Panc1 (cell line): Measurements from ENCODE around the gene DAD1. TPM values are rescaled to one million over a fixed set of nuclear protein-coding genes. Genes with fewer than 3 reads are reported as not detected.

ENCODE experiments used
- ATAC-seq: fragments of 200-7000 bp; cut with Tn5 transposase; 2 replicates; pipeline ENCODE4 v1.9.1; 2020; ENCODE audit warnings: mild to moderate bottlenecking, moderate library complexity
- BruUV-seq: library from RNA; stranded (reverse); fragments of 400-500 nt; replicated peaks from 2 replicates; lab custom pipeline; 2021; lab: Mats Ljungman, UMichigan
- CTCF ChIA-PET: fragments of 300-600 bp; sonication (Branson Sonifier 250); formaldehyde crosslinking; loops from one replicate; lab custom pipeline; 2022; ENCODE audit warnings: antibody characterized with exemption; lab: Charles Lee
- POLR2A ChIA-PET: fragments of 300-600 bp; sonication (Branson Sonifier 250); formaldehyde crosslinking; loops from one replicate; lab custom pipeline; 2022; ENCODE audit warnings: antibody characterized with exemption; lab: Charles Lee
- DNase-seq: peaks from one replicate; pipeline ENCODE4 v3.0.0-alpha.2; 2010; ENCODE audit warnings: low read depth, low spot score
- H3K27ac ChIP-seq: 2 replicates; pipeline ENCODE4 v1.5.1; 2011; ENCODE audit warnings: mild to moderate bottlenecking, low read length, inconsistent platforms
- H3K27me3 ChIP-seq: fragments of 200-500 bp; sonication (Bioruptor generic); 2 replicates; pipeline ENCODE4 v1.6.0; 2014; ENCODE audit warnings: low read length, inconsistent platforms; ENCODE audit not compliant: control insufficient read depth, insufficient read depth
- H3K36me3 ChIP-seq: fragments of 200-500 bp; sonication (Bioruptor generic); 2 replicates; pipeline ENCODE4 v1.5.1; 2014; ENCODE audit warnings: inconsistent platforms, mild to moderate bottlenecking, low read length, moderate library complexity; ENCODE audit not compliant: control insufficient read depth, insufficient read depth
- H3K4me1 ChIP-seq: 2 replicates; pipeline ENCODE4 v1.5.1; 2011; ENCODE audit warnings: inconsistent platforms, mild to moderate bottlenecking, low read length, moderate library complexity; ENCODE audit not compliant: control insufficient read depth, insufficient read depth
- H3K4me3 ChIP-seq, 2 experiments: 2 replicates each; pipeline ENCODE4 v1.5.1; 2011 to 2012; ENCODE audit warnings: low read depth in 2 of 2, low read length in 2 of 2, mild to moderate bottlenecking in 2 of 2, inconsistent platforms in 1 of 2, moderate library complexity in 1 of 2
- H3K9me3 ChIP-seq: fragments of 200-500 bp; sonication (Bioruptor generic); 2 replicates; pipeline ENCODE4 v1.5.1; 2014; ENCODE audit warnings: low read depth, mild to moderate bottlenecking, inconsistent platforms, low read length, moderate library complexity; ENCODE audit not compliant: control insufficient read depth, insufficient read depth
- POLR2AphosphoS5 ChIP-seq: IDR thresholded peaks from 2 replicates; pipeline ENCODE4 v1.6.1; 2012; ENCODE audit warnings: mild to moderate bottlenecking, low read depth, low read length, moderate library complexity
- SIN3A ChIP-seq: IDR thresholded peaks from 2 replicates; pipeline ENCODE4 v1.6.1; 2012; ENCODE audit warnings: low read depth, mild to moderate bottlenecking, low read length, moderate library complexity, borderline replicate concordance; ENCODE audit not compliant: insufficient read depth
- TCF7L2 ChIP-seq: IDR thresholded peaks from 2 replicates; pipeline ENCODE4 v1.6.1; 2011; ENCODE audit warnings: mild to moderate bottlenecking, low read depth, low read length, inconsistent platforms
- in situ Hi-C: cut with HindIII; loops from 2 replicates; pipeline ENCODE4 v1.10.0; 2016; ENCODE audit warnings: low sequenced_read_pairs, low pct_unique_long_range_greater_than_20kb
- intact Hi-C: fragments of 100-400 bp; cut with micrococcal nuclease; formaldehyde crosslinking; loops from one replicate; pipeline ENCODE4 v1.10.0; 2022; ENCODE audit not compliant: unreplicated experiment
- total RNA-seq: library from RNA; stranded (reverse); gene quantifications from one replicate; pipeline ENCODE4 v1.2.1, GENCODE V29; 2021; ENCODE audit not compliant: unreplicated experiment
- TF ChIP-seq, protein P1 (sequence below): fragments of 450-650 bp; IDR thresholded peaks from 2 replicates; pipeline ENCODE4 v1.5.1; 2017; ENCODE audit warnings: mild to moderate bottlenecking
- TF ChIP-seq, protein P2 (sequence below), 2 experiments: IDR thresholded peaks; 2 replicates each; pipeline ENCODE4 v1.6.1; 2011 to 2012; ENCODE audit warnings: low read depth in 2 of 2, control low read depth in 1 of 2, low read length in 1 of 2, mild to moderate bottlenecking in 1 of 2, moderate library complexity in 1 of 2; ENCODE audit not compliant: insufficient read depth in 1 of 2

The DAD1 gene
- total RNA-seq, 1 experiment from 2014 or later, result 163 TPM

GRCh38 chr14:22534547-22534946 lies 54.5 kb downstream of the DAD1 start:
- DNase-seq, result no peak
- CTCF ChIA-PET, result no interaction called here

DNA sequence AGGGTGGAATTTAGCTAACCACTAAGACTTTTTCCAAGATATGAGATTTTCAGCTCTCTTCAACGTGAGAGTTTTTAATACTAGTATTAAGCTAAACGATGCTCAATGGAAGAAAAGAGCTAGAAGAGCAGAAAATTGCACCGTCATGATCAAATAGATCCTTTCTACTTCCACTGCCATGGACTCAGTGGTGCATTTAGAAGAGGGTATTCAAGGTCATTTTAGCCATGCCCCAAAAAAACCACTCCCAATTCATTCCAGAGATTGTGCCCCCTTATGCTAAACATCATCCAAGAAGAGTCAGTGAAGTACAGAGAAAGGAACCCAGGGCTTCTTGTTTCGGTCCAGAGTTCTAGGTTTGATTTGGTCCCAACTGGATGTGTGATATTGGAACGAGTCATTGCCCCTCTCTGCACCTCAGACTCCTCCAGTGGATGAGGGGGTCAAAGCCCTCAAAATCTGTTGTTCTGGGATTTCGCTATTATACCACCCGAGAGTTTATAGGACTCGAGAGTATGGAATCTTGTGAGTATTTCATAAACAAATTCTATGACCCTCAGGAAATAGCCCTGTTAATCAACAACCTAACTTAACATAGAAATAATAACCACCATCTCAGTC lies 55.2 kb downstream of the DAD1 start:
- H3K27me3 ChIP-seq, result no peaks in the 10 kb centered on the region
- CTCF ChIA-PET, result no interaction called here
- no peaks in the 10 kb centered on the region for H3K36me3 ChIP-seq
- intact Hi-C loops, result no loop called here
- BruUV-seq, result no TSS peak
- H3K9me3 ChIP-seq, result no peaks in the 10 kb centered on the region
- H3K27ac ChIP-seq, result no peak overlapping the region
- TF ChIP-seq SIN3A, result no peak
- TF ChIP-seq, protein P1, sequence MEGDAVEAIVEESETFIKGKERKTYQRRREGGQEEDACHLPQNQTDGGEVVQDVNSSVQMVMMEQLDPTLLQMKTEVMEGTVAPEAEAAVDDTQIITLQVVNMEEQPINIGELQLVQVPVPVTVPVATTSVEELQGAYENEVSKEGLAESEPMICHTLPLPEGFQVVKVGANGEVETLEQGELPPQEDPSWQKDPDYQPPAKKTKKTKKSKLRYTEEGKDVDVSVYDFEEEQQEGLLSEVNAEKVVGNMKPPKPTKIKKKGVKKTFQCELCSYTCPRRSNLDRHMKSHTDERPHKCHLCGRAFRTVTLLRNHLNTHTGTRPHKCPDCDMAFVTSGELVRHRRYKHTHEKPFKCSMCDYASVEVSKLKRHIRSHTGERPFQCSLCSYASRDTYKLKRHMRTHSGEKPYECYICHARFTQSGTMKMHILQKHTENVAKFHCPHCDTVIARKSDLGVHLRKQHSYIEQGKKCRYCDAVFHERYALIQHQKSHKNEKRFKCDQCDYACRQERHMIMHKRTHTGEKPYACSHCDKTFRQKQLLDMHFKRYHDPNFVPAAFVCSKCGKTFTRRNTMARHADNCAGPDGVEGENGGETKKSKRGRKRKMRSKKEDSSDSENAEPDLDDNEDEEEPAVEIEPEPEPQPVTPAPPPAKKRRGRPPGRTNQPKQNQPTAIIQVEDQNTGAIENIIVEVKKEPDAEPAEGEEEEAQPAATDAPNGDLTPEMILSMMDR, result no peak
- TF ChIP-seq, protein P2, sequence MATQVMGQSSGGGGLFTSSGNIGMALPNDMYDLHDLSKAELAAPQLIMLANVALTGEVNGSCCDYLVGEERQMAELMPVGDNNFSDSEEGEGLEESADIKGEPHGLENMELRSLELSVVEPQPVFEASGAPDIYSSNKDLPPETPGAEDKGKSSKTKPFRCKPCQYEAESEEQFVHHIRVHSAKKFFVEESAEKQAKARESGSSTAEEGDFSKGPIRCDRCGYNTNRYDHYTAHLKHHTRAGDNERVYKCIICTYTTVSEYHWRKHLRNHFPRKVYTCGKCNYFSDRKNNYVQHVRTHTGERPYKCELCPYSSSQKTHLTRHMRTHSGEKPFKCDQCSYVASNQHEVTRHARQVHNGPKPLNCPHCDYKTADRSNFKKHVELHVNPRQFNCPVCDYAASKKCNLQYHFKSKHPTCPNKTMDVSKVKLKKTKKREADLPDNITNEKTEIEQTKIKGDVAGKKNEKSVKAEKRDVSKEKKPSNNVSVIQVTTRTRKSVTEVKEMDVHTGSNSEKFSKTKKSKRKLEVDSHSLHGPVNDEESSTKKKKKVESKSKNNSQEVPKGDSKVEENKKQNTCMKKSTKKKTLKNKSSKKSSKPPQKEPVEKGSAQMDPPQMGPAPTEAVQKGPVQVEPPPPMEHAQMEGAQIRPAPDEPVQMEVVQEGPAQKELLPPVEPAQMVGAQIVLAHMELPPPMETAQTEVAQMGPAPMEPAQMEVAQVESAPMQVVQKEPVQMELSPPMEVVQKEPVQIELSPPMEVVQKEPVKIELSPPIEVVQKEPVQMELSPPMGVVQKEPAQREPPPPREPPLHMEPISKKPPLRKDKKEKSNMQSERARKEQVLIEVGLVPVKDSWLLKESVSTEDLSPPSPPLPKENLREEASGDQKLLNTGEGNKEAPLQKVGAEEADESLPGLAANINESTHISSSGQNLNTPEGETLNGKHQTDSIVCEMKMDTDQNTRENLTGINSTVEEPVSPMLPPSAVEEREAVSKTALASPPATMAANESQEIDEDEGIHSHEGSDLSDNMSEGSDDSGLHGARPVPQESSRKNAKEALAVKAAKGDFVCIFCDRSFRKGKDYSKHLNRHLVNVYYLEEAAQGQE (IDR thresholded peaks at IDR 0.05; ENCODE audit: insufficient read depth in 1 of 2, low read depth in 2 of 2, low read length in 1 of 2), result no peak
- TF ChIP-seq TCF7L2, result no peak
- no peak for TF ChIP-seq POLR2AphosphoS5
- ATAC-seq (no peak), DNase-seq (no peak)
- POLR2A ChIA-PET, result no interaction called here
- H3K4me1 ChIP-seq, result no peaks in the 10 kb centered on the region
- in situ Hi-C loops, result no loop called here
- H3K4me3 ChIP-seq, result no peak overlapping the region

More at GRCh38 chr14:22534547-22534946, 54.5 kb downstream of the DAD1 start:
- no peak for ATAC-seq
- no peaks in the 10 kb centered on the region for H3K9me3 ChIP-seq
- TF ChIP-seq SIN3A (no peak), POLR2AphosphoS5 (no peak), TCF7L2 (no peak)
- TF ChIP-seq, protein P2 (IDR thresholded peaks at IDR 0.05; ENCODE audit: insufficient read depth in 1 of 2, low read depth in 2 of 2, low read length in 1 of 2), result no peak
- TF ChIP-seq, protein P1, result no peak
- H3K4me1 ChIP-seq, result no peaks in the 10 kb centered on the region
- POLR2A ChIA-PET, result no interaction called here
- no peaks in the 10 kb centered on the region for H3K36me3 ChIP-seq
- intact Hi-C loops (no loop called here), in situ Hi-C loops (no loop called here)
- no TSS peak for BruUV-seq
- H3K4me3 ChIP-seq, result no peak overlapping the region
- H3K27ac ChIP-seq, result no peak overlapping the region
- H3K27me3 ChIP-seq, result no peaks in the 10 kb centered on the region
